Neural progenitor cell (in vitro differentiated cells): ENCODE data around the gene KISS1. TPM values are rescaled to one million over a fixed set of nuclear protein-coding genes. Genes with fewer than 3 reads are reported as not detected.

ENCODE experiments used
- DNase-seq: peaks from one replicate; pipeline ENCODE4 v3.0.0-alpha.2; 2016; ENCODE audit warnings: low spot score
- H2AFZ ChIP-seq: fragments of 200-600 bp; sonication (generic); replicated peaks from 2 replicates; pipeline ENCODE4 v1.6.1; 2016; ENCODE audit warnings: antibody characterized with exemption
- H3F3A ChIP-seq: fragments of 200-600 bp; sonication (generic); 2 replicates; pipeline ENCODE4 v1.6.1; 2016; ENCODE audit warnings: antibody characterized with exemption, low read depth
- H3K27ac ChIP-seq: fragments of 200-600 bp; sonication (generic); 2 replicates; pipeline ENCODE4 v1.5.1; 2016; ENCODE audit warnings: mild to moderate bottlenecking
- H3K27me3 ChIP-seq: fragments of 200-600 bp; sonication (generic); 2 replicates; pipeline ENCODE4 v1.6.1; 2016; ENCODE audit warnings: mild to moderate bottlenecking, moderate library complexity
- H3K36me3 ChIP-seq: fragments of 200-600 bp; sonication (generic); 2 replicates; pipeline ENCODE4 v1.5.1; 2016
- H3K4me1 ChIP-seq: fragments of 200-600 bp; sonication (generic); 2 replicates; pipeline ENCODE4 v1.6.1; 2016; ENCODE audit warnings: mixed run types
- H3K4me2 ChIP-seq: fragments of 200-600 bp; sonication (generic); 2 replicates; pipeline ENCODE4 v1.6.1; 2016
- H3K4me3 ChIP-seq: fragments of 200-600 bp; sonication (generic); 2 replicates; pipeline ENCODE4 v1.5.1; 2016
- H3K79me2 ChIP-seq: fragments of 200-600 bp; sonication (generic); 2 replicates; pipeline ENCODE4 v1.6.1; 2016; ENCODE audit warnings: low read depth
- H3K9ac ChIP-seq: fragments of 200-600 bp; sonication (generic); 2 replicates; pipeline ENCODE4 v1.6.1; 2016
- H3K9me3 ChIP-seq: fragments of 200-600 bp; sonication (generic); 2 replicates; pipeline ENCODE4 v1.5.1; 2016; ENCODE audit warnings: low read depth
- H4K20me1 ChIP-seq: fragments of 200-600 bp; sonication (generic); 2 replicates; pipeline ENCODE4 v1.6.1; 2016; ENCODE audit warnings: low read depth
- H3K27ac Mint-ChIP-seq: 3 replicates; pipeline ENCODE4 v1.8.0; 2021; ENCODE audit warnings: mixed read lengths
- H3K27me3 Mint-ChIP-seq: 2 replicates; pipeline ENCODE4 v1.8.0; 2022; ENCODE audit warnings: low read depth, mild to moderate bottlenecking, inconsistent platforms, moderate library complexity, mixed read lengths; ENCODE audit not compliant: insufficient read depth
- H3K36me3 Mint-ChIP-seq: 3 replicates; pipeline ENCODE4 v1.8.0; 2021; ENCODE audit warnings: mixed read lengths
- H3K4me1 Mint-ChIP-seq: 3 replicates; pipeline ENCODE4 v1.8.0; 2021; ENCODE audit warnings: mixed read lengths
- H3K4me3 Mint-ChIP-seq: 3 replicates; pipeline ENCODE4 v1.8.0; 2021; ENCODE audit warnings: mild to moderate bottlenecking, moderate library complexity, mixed read lengths
- H3K9me3 Mint-ChIP-seq: 3 replicates; pipeline ENCODE4 v1.8.0; 2020; ENCODE audit warnings: mixed read lengths
- CTCF ChIP-seq: fragments of 200-600 bp; sonication (generic); IDR thresholded peaks from 2 replicates; pipeline ENCODE4 v1.5.1; 2017; ENCODE audit warnings: antibody characterized with exemption, mild to moderate bottlenecking
- EZH2 ChIP-seq: fragments of 200-600 bp; sonication (generic); IDR thresholded peaks from 2 replicates; pipeline ENCODE4 v1.6.1; 2017; ENCODE audit warnings: antibody characterized with exemption, mild to moderate bottlenecking, moderate library complexity
- EZH2phosphoT487 ChIP-seq: fragments of 200-600 bp; sonication (generic); IDR thresholded peaks from 2 replicates; pipeline ENCODE4 v1.6.1; 2017; ENCODE audit warnings: antibody characterized with exemption
- total RNA-seq: library from RNA; depleted of rRNA; stranded (reverse); fragments of >200 nt; gene quantifications from 2 replicates; pipeline ENCODE4 v1.2.3, GENCODE V29; 2015; ENCODE audit warnings: low replicate concordance

KISS1 gene
- total RNA-seq, 1 donor from 2014 or later, result not detected

GRCh38 chr1:204227996-204228785 lies 31.9 kb upstream of the KISS1 start:
- TF ChIP-seq CTCF (no peak), EZH2 (no peak), EZH2phosphoT487 (no peak)
- H3K4me2 ChIP-seq, result no peak overlapping the region
- H3F3A ChIP-seq, result no peaks in the 10 kb centered on the region
- no peak overlapping the region for H3K27ac ChIP-seq
- H3K4me1 ChIP-seq, result no peaks in the 10 kb centered on the region
- no peaks in the 10 kb centered on the region for H3K9me3 ChIP-seq
- no peak overlapping the region for H3K9ac ChIP-seq
- H2AFZ ChIP-seq, result no peak overlapping the region
- Mint-ChIP-seq H3K9me3 (no peaks in the 10 kb centered on the region), H3K36me3 (peaks cover 20% of the 10 kb centered on the region), H3K4me1 (no peaks in the 10 kb centered on the region), H3K4me3 (no peak overlapping the region), H3K27me3 (peaks cover 4% of the 10 kb centered on the region), H3K27ac (no peak overlapping the region)
- H3K4me3 ChIP-seq, result no peak overlapping the region
- no peaks in the 10 kb centered on the region for H3K79me2 ChIP-seq
- H4K20me1 ChIP-seq, result no peaks in the 10 kb centered on the region
- DNase-seq, result no peak
- no peaks in the 10 kb centered on the region for H3K27me3 ChIP-seq
- no peaks in the 10 kb centered on the region for H3K36me3 ChIP-seq

- Mint-ChIP-seq H3K4me1 (no peaks in the 10 kb centered on the region), H3K4me3 (no peak overlapping the region), H3K27ac (no peak overlapping the region), H3K9me3 (no peaks in the 10 kb centered on the region), H3K27me3 (peaks cover 4% of the 10 kb centered on the region), H3K36me3 (peaks cover 20% of the 10 kb centered on the region)
- no peak overlapping the region for H2AFZ ChIP-seq
- DNase-seq, result no peak
- no peaks in the 10 kb centered on the region for H3K27me3 ChIP-seq
- no peaks in the 10 kb centered on the region for H4K20me1 ChIP-seq
- H3K36me3 ChIP-seq, result no peaks in the 10 kb centered on the region
- no peak overlapping the region for H3K4me2 ChIP-seq
- no peaks in the 10 kb centered on the region for H3K4me1 ChIP-seq
- H3K4me3 ChIP-seq, result no peak overlapping the region
- no peaks in the 10 kb centered on the region for H3K9me3 ChIP-seq
- no peak overlapping the region for H3K27ac ChIP-seq
- no peaks in the 10 kb centered on the region for H3F3A ChIP-seq
- H3K9ac ChIP-seq, result no peak overlapping the region
- no peaks in the 10 kb centered on the region for H3K79me2 ChIP-seq
- TF ChIP-seq CTCF, result no peak
- no peak for TF ChIP-seq EZH2
- TF ChIP-seq EZH2phosphoT487, result no peak
Measured at GRCh38 chr1:204227351-204227750, 31.1 kb upstream of the KISS1 start.

GRCh38 chr1:204225841-204226735 lies 29.8 kb upstream of the KISS1 start:
- H4K20me1 ChIP-seq, result no peaks in the 10 kb centered on the region
- Mint-ChIP-seq H3K4me1 (no peaks in the 10 kb centered on the region), H3K9me3 (no peaks in the 10 kb centered on the region), H3K36me3 (peaks cover 16% of the 10 kb centered on the region), H3K27me3 (peaks cover 4% of the 10 kb centered on the region), H3K4me3 (no peak overlapping the region), H3K27ac (no peak overlapping the region)
- no peaks in the 10 kb centered on the region for H3K79me2 ChIP-seq
- H2AFZ ChIP-seq, result no peak overlapping the region
- no peak overlapping the region for H3K9ac ChIP-seq
- no peaks in the 10 kb centered on the region for H3F3A ChIP-seq
- no peaks in the 10 kb centered on the region for H3K27me3 ChIP-seq
- DNase-seq, result no peak
- no peaks in the 10 kb centered on the region for H3K9me3 ChIP-seq
- no peak overlapping the region for H3K4me2 ChIP-seq
- TF ChIP-seq EZH2 (no peak), EZH2phosphoT487 (no peak), CTCF (no peak)
- H3K36me3 ChIP-seq, result no peaks in the 10 kb centered on the region
- no peak overlapping the region for H3K4me3 ChIP-seq
- H3K27ac ChIP-seq, result no peak overlapping the region
- H3K4me1 ChIP-seq, result no peaks in the 10 kb centered on the region
